ENCODE results near the gene INPP5D.

GRCh38 chr2:233223059-233223894 lies 163.1 kb downstream of the INPP5D start:
- TF ChIP-seq, protein P1, sequence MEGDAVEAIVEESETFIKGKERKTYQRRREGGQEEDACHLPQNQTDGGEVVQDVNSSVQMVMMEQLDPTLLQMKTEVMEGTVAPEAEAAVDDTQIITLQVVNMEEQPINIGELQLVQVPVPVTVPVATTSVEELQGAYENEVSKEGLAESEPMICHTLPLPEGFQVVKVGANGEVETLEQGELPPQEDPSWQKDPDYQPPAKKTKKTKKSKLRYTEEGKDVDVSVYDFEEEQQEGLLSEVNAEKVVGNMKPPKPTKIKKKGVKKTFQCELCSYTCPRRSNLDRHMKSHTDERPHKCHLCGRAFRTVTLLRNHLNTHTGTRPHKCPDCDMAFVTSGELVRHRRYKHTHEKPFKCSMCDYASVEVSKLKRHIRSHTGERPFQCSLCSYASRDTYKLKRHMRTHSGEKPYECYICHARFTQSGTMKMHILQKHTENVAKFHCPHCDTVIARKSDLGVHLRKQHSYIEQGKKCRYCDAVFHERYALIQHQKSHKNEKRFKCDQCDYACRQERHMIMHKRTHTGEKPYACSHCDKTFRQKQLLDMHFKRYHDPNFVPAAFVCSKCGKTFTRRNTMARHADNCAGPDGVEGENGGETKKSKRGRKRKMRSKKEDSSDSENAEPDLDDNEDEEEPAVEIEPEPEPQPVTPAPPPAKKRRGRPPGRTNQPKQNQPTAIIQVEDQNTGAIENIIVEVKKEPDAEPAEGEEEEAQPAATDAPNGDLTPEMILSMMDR (IDR thresholded peaks at IDR 0.05): no peak
- no peak for TF ChIP-seq POLR2A (IDR thresholded peaks at IDR 0.05)
